ENCODE results near the gene GPR12. TPM values are rescaled to one million over a fixed set of nuclear protein-coding genes. Genes with fewer than 3 reads are reported as not detected.
"Not testable (repeated sequence)": the region's sequence is repeated elsewhere in the genome, so short reads cannot be mapped to it uniquely, and the experiment has no call there.

Gene GPR12
- total and polyA plus RNA-seq, 2 of the 4 experiments (the other 2 are of a cell fraction) = not detected

DNA sequence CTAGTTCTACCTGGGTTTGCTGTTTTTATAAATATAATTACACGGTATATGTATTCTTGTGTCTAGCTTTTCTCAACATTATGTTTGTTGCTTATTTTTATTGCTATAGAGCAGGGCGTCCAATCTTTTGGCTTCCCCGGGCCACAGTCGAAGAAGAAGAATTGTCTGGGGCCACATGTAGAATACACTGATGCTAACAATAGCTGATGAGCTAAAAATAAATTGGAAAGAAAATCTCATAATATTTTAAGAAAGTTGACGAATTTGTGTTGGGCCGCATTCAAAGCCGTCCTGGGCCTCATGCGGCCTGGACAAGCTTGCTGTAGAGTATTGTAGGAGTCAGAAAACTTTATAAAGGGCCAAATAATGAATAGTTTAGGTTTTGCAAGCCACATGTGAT is 33.9 kb downstream of the GPR12 start:
- ChIA-PET POLR2A (ENCODE audit: unreplicated experiment) (no interaction called here), CTCF (interaction anchor here (0.6 kb wide), 1 partner anchor 18 kb away, joined by 4 read pairs; no protein-coding TSS in a partner anchor)
- WGBS, 2 experiments (ENCODE audit: extremely low coverage in 2 of 2, insufficient read length in 1 of 2) = no CpG with 5 or more reads among the region's 8 CpGs
- Histone ChIP-seq H4K8ac (ENCODE audit: low read depth in 2 of 2, low read length in 2 of 2) (no peak overlapping the region), H3K4ac (ENCODE audit: low read depth, low read length) (no peak overlapping the region), H3K14ac (replicated peaks; ENCODE audit: low read depth, low read length) (no peak overlapping the region), H4K91ac (ENCODE audit: insufficient read depth, low read depth, low read length) (no peak overlapping the region), H3K23ac (ENCODE audit: low read depth, low read length) (no peak overlapping the region), H3K56ac (ENCODE audit: extremely low read depth, insufficient read depth, low read length) (no peak overlapping the region), H3K27me3 (ENCODE audit: control insufficient read depth, insufficient read depth, low read length) (peaks cover 2% of the 10 kb centered on the region; the same call in 1 of the 2 replicates), H3K79me1 (ENCODE audit: low read depth in 1 of 2, low read length in 2 of 2) (no peaks in the 10 kb centered on the region), H4K20me1 (ENCODE audit: insufficient read depth, low read length) (no peaks in the 10 kb centered on the region), H2BK20ac (ENCODE audit: low read depth, low read length) (no peak overlapping the region), H3K4me1 (ENCODE audit: control insufficient read depth, insufficient read depth, low read length) (no peaks in the 10 kb centered on the region), H2BK120ac (ENCODE audit: low read depth, low read length) (no peak overlapping the region), H3K4me2 (ENCODE audit: low read depth, low read length) (no peak overlapping the region), H2AK5ac (ENCODE audit: low read depth, low read length) (no peak overlapping the region), H2BK15ac (ENCODE audit: low read depth, low read length) (no peak overlapping the region), H3K4me3 (ENCODE audit: insufficient read depth, low read depth, low read length) (no peak overlapping the region), H3K9ac (ENCODE audit: low read depth, low read length) (no peak overlapping the region), H4K5ac (ENCODE audit: low read depth, low read length) (no peak overlapping the region), H2BK5ac (ENCODE audit: low read depth, low read length, poor library complexity, severe bottlenecking) (no peak overlapping the region), H2AK9ac (replicated peaks; ENCODE audit: low read depth, low read length, poor library complexity) (no peak overlapping the region), H3K9me1 (ENCODE audit: insufficient read depth, low read length) (no peaks in the 10 kb centered on the region), H3K36me3 (ENCODE audit: control insufficient read depth, insufficient read depth, low read length) (no peaks in the 10 kb centered on the region), H3K9me3 (ENCODE audit: control insufficient read depth, insufficient read depth, low read length) (no peaks in the 10 kb centered on the region), H2AFZ (replicated peaks; ENCODE audit: low read length, poor library complexity) (no peak overlapping the region), H3K18ac (ENCODE audit: low read depth, low read length) (no peak overlapping the region), H3K27ac (ENCODE audit: insufficient read depth, low read length) (no peak overlapping the region)
- BruUV-seq (replicated peaks) = no TSS peak
- no peak for DNase-seq
- dilution Hi-C loops (cut with HindIII; ENCODE audit: low sequenced_read_pairs, unreplicated experiment) = no loop called here
- ATAC-seq (ENCODE audit: low read depth) = no peak
- intact Hi-C loops (cut with micrococcal nuclease) = no loop called here
- no peak for TF ChIP-seq CEBPB (IDR thresholded peaks at IDR 0.05; ENCODE audit: low read depth, low read length)
- TF ChIP-seq RCOR1 (IDR thresholded peaks at IDR 0.05; ENCODE audit: insufficient replicate concordance, low read length) = no peak
- no peak for TF ChIP-seq RFX5 (IDR thresholded peaks at IDR 0.05; ENCODE audit: low read depth, low read length)
- in situ Hi-C loops (cut with MboI; ENCODE audit: low sequenced_read_pairs) = no loop called here

DNA sequence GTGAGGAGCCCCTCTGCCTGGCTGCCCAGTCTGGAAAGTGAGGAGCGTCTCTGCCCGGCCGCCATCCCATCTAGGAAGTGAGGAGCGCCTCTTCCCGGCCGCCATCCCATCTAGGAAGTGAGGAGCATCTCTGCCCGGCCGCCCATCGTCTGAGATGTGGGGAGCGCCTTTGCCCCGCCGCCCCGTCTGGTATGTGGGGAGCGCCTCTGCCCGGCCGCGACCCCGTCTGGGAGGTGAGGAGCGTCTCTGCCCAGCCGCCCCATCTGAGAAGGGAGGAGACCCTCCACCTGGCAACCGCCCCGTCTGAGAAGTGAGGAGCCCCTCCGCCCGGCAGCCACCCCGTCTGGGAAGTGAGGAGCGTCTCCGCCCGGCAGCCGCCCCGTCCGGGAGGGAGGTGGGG is 37.0 kb downstream of the GPR12 start:
- H3K9me1 ChIP-seq (ENCODE audit: insufficient read depth, low read length); H3K27me3 ChIP-seq (ENCODE audit: control insufficient read depth, insufficient read depth, low read length); H4K20me1 ChIP-seq (ENCODE audit: insufficient read depth, low read length); H4K5ac ChIP-seq (ENCODE audit: low read depth, low read length); H2BK20ac ChIP-seq (ENCODE audit: low read depth, low read length); H4K8ac ChIP-seq (ENCODE audit: low read depth in 2 of 2, low read length in 2 of 2); dilution Hi-C loops (cut with HindIII; ENCODE audit: low sequenced_read_pairs, unreplicated experiment); H3K4me2 ChIP-seq (ENCODE audit: low read depth, low read length); H2BK120ac ChIP-seq (ENCODE audit: low read depth, low read length); H3K4me1 ChIP-seq (ENCODE audit: control insufficient read depth, insufficient read depth, low read length); H2AK9ac ChIP-seq (replicated peaks; ENCODE audit: low read depth, low read length, poor library complexity); POLR2A ChIA-PET (ENCODE audit: unreplicated experiment); H2AFZ ChIP-seq (replicated peaks; ENCODE audit: low read length, poor library complexity); in situ Hi-C loops (cut with MboI; ENCODE audit: low sequenced_read_pairs); intact Hi-C loops (cut with micrococcal nuclease); H2BK15ac ChIP-seq (ENCODE audit: low read depth, low read length); H3K23ac ChIP-seq (ENCODE audit: low read depth, low read length); H3K56ac ChIP-seq (ENCODE audit: extremely low read depth, insufficient read depth, low read length); H3K4me3 ChIP-seq (ENCODE audit: insufficient read depth, low read depth, low read length); BruUV-seq (replicated peaks); H3K18ac ChIP-seq (ENCODE audit: low read depth, low read length); H3K14ac ChIP-seq (replicated peaks; ENCODE audit: low read depth, low read length); H3K4ac ChIP-seq (ENCODE audit: low read depth, low read length); DNase-seq; ATAC-seq (ENCODE audit: low read depth); H4K91ac ChIP-seq (ENCODE audit: insufficient read depth, low read depth, low read length); H3K36me3 ChIP-seq (ENCODE audit: control insufficient read depth, insufficient read depth, low read length); H3K79me1 ChIP-seq (ENCODE audit: low read depth in 1 of 2, low read length in 2 of 2); H3K9me3 ChIP-seq (ENCODE audit: control insufficient read depth, insufficient read depth, low read length); H3K9ac ChIP-seq (ENCODE audit: low read depth, low read length); H2BK5ac ChIP-seq (ENCODE audit: low read depth, low read length, poor library complexity, severe bottlenecking); H2AK5ac ChIP-seq (ENCODE audit: low read depth, low read length); H3K27ac ChIP-seq (ENCODE audit: insufficient read depth, low read length); CTCF ChIA-PET: not testable (repeated sequence)
- WGBS, 2 experiments (ENCODE audit: extremely low coverage in 2 of 2, insufficient read length in 1 of 2) = no CpG with 5 or more reads among the region's 31 CpGs

All from IMR-90 (cell line).